ENCODE results near the gene CYP4F3.

- TF ChIP-seq, protein P1, sequence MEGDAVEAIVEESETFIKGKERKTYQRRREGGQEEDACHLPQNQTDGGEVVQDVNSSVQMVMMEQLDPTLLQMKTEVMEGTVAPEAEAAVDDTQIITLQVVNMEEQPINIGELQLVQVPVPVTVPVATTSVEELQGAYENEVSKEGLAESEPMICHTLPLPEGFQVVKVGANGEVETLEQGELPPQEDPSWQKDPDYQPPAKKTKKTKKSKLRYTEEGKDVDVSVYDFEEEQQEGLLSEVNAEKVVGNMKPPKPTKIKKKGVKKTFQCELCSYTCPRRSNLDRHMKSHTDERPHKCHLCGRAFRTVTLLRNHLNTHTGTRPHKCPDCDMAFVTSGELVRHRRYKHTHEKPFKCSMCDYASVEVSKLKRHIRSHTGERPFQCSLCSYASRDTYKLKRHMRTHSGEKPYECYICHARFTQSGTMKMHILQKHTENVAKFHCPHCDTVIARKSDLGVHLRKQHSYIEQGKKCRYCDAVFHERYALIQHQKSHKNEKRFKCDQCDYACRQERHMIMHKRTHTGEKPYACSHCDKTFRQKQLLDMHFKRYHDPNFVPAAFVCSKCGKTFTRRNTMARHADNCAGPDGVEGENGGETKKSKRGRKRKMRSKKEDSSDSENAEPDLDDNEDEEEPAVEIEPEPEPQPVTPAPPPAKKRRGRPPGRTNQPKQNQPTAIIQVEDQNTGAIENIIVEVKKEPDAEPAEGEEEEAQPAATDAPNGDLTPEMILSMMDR (IDR thresholded peaks at IDR 0.05; ENCODE audit: low read length), result no peak
- TF ChIP-seq EZH2 (IDR thresholded peaks at IDR 0.05; ENCODE audit: borderline replicate concordance, low read length), result no peak
These were observed 48.9 kb upstream of the CYP4F3 start for GRCh38 chr19:15591796-15592195.
